ENCODE data around the gene RAB12. TPM values are rescaled to one million over a fixed set of nuclear protein-coding genes. Genes with fewer than 3 reads are reported as not detected.

The RAB12 gene
- total RNA-seq, 1 donor from 2014 or later = 61.3 TPM

- H3K4me3 ChIP-seq (ENCODE audit: low read depth, low read length) = no peak overlapping the region
- no peak for FAIRE-seq
- H3K27me3 ChIP-seq (ENCODE audit: control insufficient read depth, insufficient read depth, low read length) = no peaks in the 10 kb centered on the region
- DNase-seq (ENCODE audit: low read depth) = no peak
- no peaks in the 10 kb centered on the region for H3K36me3 ChIP-seq (ENCODE audit: control insufficient read depth, insufficient read depth, low read length)
- no peak for TF ChIP-seq CTCF (IDR thresholded peaks at IDR 0.05; ENCODE audit: insufficient read depth, low read length, severe bottlenecking)
These were observed 7.2 kb upstream of the RAB12 start for GRCh38 chr18:8602040-8602439.

GRCh38 chr18:8602557-8602956 lies 6.7 kb upstream of the RAB12 start:
- Histone ChIP-seq H3K36me3 (ENCODE audit: control insufficient read depth, insufficient read depth, low read length) (no peaks in the 10 kb centered on the region), H3K4me3 (ENCODE audit: low read depth, low read length) (no peak overlapping the region), H3K27me3 (ENCODE audit: control insufficient read depth, insufficient read depth, low read length) (no peaks in the 10 kb centered on the region)
- no peak for TF ChIP-seq CTCF (IDR thresholded peaks at IDR 0.05; ENCODE audit: insufficient read depth, low read length, severe bottlenecking)
- DNase-seq (ENCODE audit: low read depth) (no peak), FAIRE-seq (no peak)

- TF ChIP-seq CTCF (IDR thresholded peaks at IDR 0.05; ENCODE audit: insufficient read depth, low read length, severe bottlenecking) = no peak
- no peaks in the 10 kb centered on the region for H3K36me3 ChIP-seq (ENCODE audit: control insufficient read depth, insufficient read depth, low read length)
- H3K4me3 ChIP-seq (ENCODE audit: low read depth, low read length) = no peak overlapping the region
- DNase-seq (ENCODE audit: low read depth) = no peak
- H3K27me3 ChIP-seq (ENCODE audit: control insufficient read depth, insufficient read depth, low read length) = no peaks in the 10 kb centered on the region
- no peak for FAIRE-seq
These were observed 5.3 kb upstream of the RAB12 start for GRCh38 chr18:8603663-8604520.

- TF ChIP-seq CTCF (IDR thresholded peaks at IDR 0.05; ENCODE audit: insufficient read depth, low read length, severe bottlenecking) = no peak
- Histone ChIP-seq H3K36me3 (ENCODE audit: control insufficient read depth, insufficient read depth, low read length) (no peaks in the 10 kb centered on the region), H3K4me3 (ENCODE audit: low read depth, low read length) (no peak overlapping the region), H3K27me3 (ENCODE audit: control insufficient read depth, insufficient read depth, low read length) (no peaks in the 10 kb centered on the region)
- no peak for DNase-seq (ENCODE audit: low read depth)
- FAIRE-seq = no peak
These were observed 3.3 kb upstream of the RAB12 start for GRCh38 chr18:8605974-8606373.

GRCh38 chr18:8607776-8608742 lies 1.2 kb upstream of the RAB12 start:
- TF ChIP-seq CTCF (IDR thresholded peaks at IDR 0.05; ENCODE audit: insufficient read depth, low read length, severe bottlenecking) = no peak
- DNase-seq (ENCODE audit: low read depth) = no peak
- Histone ChIP-seq H3K36me3 (ENCODE audit: control insufficient read depth, insufficient read depth, low read length) (no peaks in the 10 kb centered on the region), H3K27me3 (ENCODE audit: control insufficient read depth, insufficient read depth, low read length) (no peaks in the 10 kb centered on the region), H3K4me3 (ENCODE audit: low read depth, low read length) (peak overlapping the region; percentile 62)
- no peak for FAIRE-seq
